OCI-LY3 (cell line): ENCODE measurements around the gene THEMIS2.
A peak's percentile ranks its signal among the peaks of the same experiment; 100 is the strongest.

Experiments used
- H2AFZ ChIP-seq: fragments of 200-600, 300-600 bp; shearing (Covaris generic); 2 replicates; pipeline ENCODE4 v1.6.0; 2014; ENCODE audit warnings: antibody characterized with exemption, low read depth, low read length
- H3K27ac ChIP-seq: fragments of 200-600, 300-600 bp; sonication (generic); 2 replicates; pipeline ENCODE4 v1.5.1; 2014; ENCODE audit warnings: mild to moderate bottlenecking, low read length, moderate library complexity, mixed read lengths
- H3K27me3 ChIP-seq: fragments of 200-600, 300-600 bp; sonication (generic); 2 replicates; pipeline ENCODE4 v1.6.1; 2014; ENCODE audit warnings: low read depth, low read length, mixed read lengths
- H3K36me3 ChIP-seq: fragments of 200-600, 300-600 bp; sonication (generic); replicated peaks from 2 replicates; pipeline ENCODE3; 2014; ENCODE audit warnings: low read depth, low read length, mixed read lengths
- H3K4me1 ChIP-seq: fragments of 300-600, 200-600 bp; sonication (generic); 2 replicates; pipeline ENCODE4 v1.6.1; 2014; ENCODE audit warnings: low read length, mixed read lengths
- H3K4me2 ChIP-seq: fragments of 200-600, 300-600 bp; sonication (generic); 2 replicates; pipeline ENCODE4 v1.6.1; 2014; ENCODE audit warnings: low read length, mixed read lengths
- H3K4me3 ChIP-seq: fragments of 300-600, 200-600 bp; sonication (generic); 2 replicates; pipeline ENCODE4 v1.5.1; 2014; ENCODE audit warnings: antibody characterized with exemption, mild to moderate bottlenecking, low read length, moderate library complexity
- H3K79me2 ChIP-seq: fragments of 300-600, 200-600 bp; shearing (Covaris generic); 2 replicates; pipeline ENCODE4 v1.6.1; 2014; ENCODE audit warnings: mild to moderate bottlenecking, low read length, mixed read lengths
- H3K9ac ChIP-seq: fragments of 300-600, 200-600 bp; shearing (Covaris generic); 2 replicates; pipeline ENCODE4 v1.6.0; 2014; ENCODE audit warnings: mild to moderate bottlenecking, low read length, moderate library complexity
- H3K9me3 ChIP-seq: fragments of 200-600, 300-600 bp; shearing (Covaris generic); 2 replicates; pipeline ENCODE4 v1.6.1; 2014; ENCODE audit warnings: low read length, mixed read lengths; ENCODE audit not compliant: insufficient read depth
- H4K20me1 ChIP-seq: fragments of 200-600, 300-600 bp; sonication (generic); 2 replicates; pipeline ENCODE4 v1.6.1; 2016; ENCODE audit warnings: low read length, mixed read lengths; ENCODE audit not compliant: insufficient read depth
- CTCF ChIP-seq: fragments of 200-600, 300-600 bp; sonication (generic); IDR thresholded peaks from 2 replicates; pipeline ENCODE4 v1.5.1; 2014; ENCODE audit warnings: antibody characterized with exemption, low read length, low read depth
- EZH2phosphoT487 ChIP-seq: fragments of 200-600 bp; shearing (Covaris generic); IDR thresholded peaks from 2 replicates; pipeline ENCODE4 v1.6.1; 2018; ENCODE audit warnings: antibody characterized with exemption, mixed run types, low read depth

Gene THEMIS2

GRCh38 chr1:27915082-27915575 lies 42.8 kb downstream of the THEMIS2 start:
- Histone ChIP-seq H3K27me3 (peaks cover 15% of the 10 kb centered on the region; the same call in 1 of the 2 replicates), H3K27ac (peak overlapping the region; percentile 29; the same call in 1 of the 2 replicates), H3K9me3 (peaks cover 4% of the 10 kb centered on the region; the same call in 1 of the 2 replicates), H3K36me3 (peaks cover 13% of the 10 kb centered on the region), H2AFZ (peak overlapping the region; percentile 93), H3K4me3 (peak overlapping the region; percentile 53), H3K9ac (no peak overlapping the region), H4K20me1 (no peaks in the 10 kb centered on the region), H3K79me2 (peaks cover 27% of the 10 kb centered on the region), H3K4me2 (peak overlapping the region; percentile 59), H3K4me1 (peaks cover 5% of the 10 kb centered on the region)
- TF ChIP-seq EZH2phosphoT487 (no peak), CTCF (no peak)

- Histone ChIP-seq H3K9me3 (no peaks in the 10 kb centered on the region), H4K20me1 (no peaks in the 10 kb centered on the region), H3K4me3 (no peak overlapping the region), H2AFZ (no peak overlapping the region), H3K27me3 (peaks cover 14% of the 10 kb centered on the region; the same call in 1 of the 2 replicates), H3K9ac (no peak overlapping the region), H3K4me2 (no peak overlapping the region), H3K27ac (no peak overlapping the region), H3K4me1 (no peaks in the 10 kb centered on the region), H3K79me2 (no peaks in the 10 kb centered on the region), H3K36me3 (no peaks in the 10 kb centered on the region)
- no peak for TF ChIP-seq EZH2phosphoT487
- TF ChIP-seq CTCF = no peak
Measured at GRCh38 chr1:27922272-27922671, 49.9 kb downstream of the THEMIS2 start.

GRCh38 chr1:27928216-27928954 lies 56.0 kb downstream of the THEMIS2 start:
- H3K27me3 ChIP-seq = no peaks in the 10 kb centered on the region
- H3K9ac ChIP-seq = no peak overlapping the region
- no peaks in the 10 kb centered on the region for H3K36me3 ChIP-seq
- no peaks in the 10 kb centered on the region for H4K20me1 ChIP-seq
- H2AFZ ChIP-seq = no peak overlapping the region
- H3K4me3 ChIP-seq = no peak overlapping the region
- no peak overlapping the region for H3K4me2 ChIP-seq
- H3K79me2 ChIP-seq = no peaks in the 10 kb centered on the region
- H3K9me3 ChIP-seq = no peaks in the 10 kb centered on the region
- no peak overlapping the region for H3K27ac ChIP-seq
- H3K4me1 ChIP-seq = peaks cover 9% of the 10 kb centered on the region
- TF ChIP-seq CTCF (peak; percentile 16; the same call in 1 of the 2 replicates), EZH2phosphoT487 (no peak)

- Histone ChIP-seq H3K79me2 (no peaks in the 10 kb centered on the region), H3K9ac (no peak overlapping the region), H3K36me3 (no peaks in the 10 kb centered on the region), H3K9me3 (no peaks in the 10 kb centered on the region), H3K27me3 (no peaks in the 10 kb centered on the region), H3K4me1 (peaks cover 9% of the 10 kb centered on the region), H3K4me3 (no peak overlapping the region), H3K4me2 (no peak overlapping the region), H4K20me1 (no peaks in the 10 kb centered on the region), H3K27ac (no peak overlapping the region), H2AFZ (no peak overlapping the region)
- TF ChIP-seq EZH2phosphoT487 = no peak
- TF ChIP-seq CTCF = no peak
Measured at GRCh38 chr1:27931184-27931583, 58.8 kb downstream of the THEMIS2 start.
